Upper lobe of left lung (tissue), 4 donors: ENCODE measurements around the gene GGN.

Source experiments
- EP300 ChIP-seq, 4 donors: sonication (generic); formaldehyde crosslinking; IDR thresholded peaks; one replicate each; pipeline ENCODE4 v1.5.1; 2017; ENCODE audit warnings: antibody characterized with exemption in 4 of 4, control low read depth in 2 of 4
- POLR2A ChIP-seq, 4 donors: fragments of 450-650 bp; IDR thresholded peaks; one replicate each; pipeline ENCODE4 v1.5.1; 2016 to 2017; ENCODE audit warnings: antibody characterized with exemption in 4 of 4, mild to moderate bottlenecking in 2 of 4
- POLR2AphosphoS5 ChIP-seq, 2 donors: sonication (generic); formaldehyde crosslinking; IDR thresholded peaks; one replicate each; pipeline ENCODE4 v1.5.1; 2017; ENCODE audit warnings: antibody characterized with exemption in 2 of 2
- TF ChIP-seq, protein P1 (sequence below), 6 experiments: fragments of 450-650 bp in 4 of 6; fragments of 200-600 bp in 2 of 6; sonication (generic) in 2 of 6; IDR thresholded peaks; one replicate each; pipeline ENCODE4 v1.5.1; 2016 to 2019; ENCODE audit warnings: antibody characterized with exemption in 6 of 6

DNA sequence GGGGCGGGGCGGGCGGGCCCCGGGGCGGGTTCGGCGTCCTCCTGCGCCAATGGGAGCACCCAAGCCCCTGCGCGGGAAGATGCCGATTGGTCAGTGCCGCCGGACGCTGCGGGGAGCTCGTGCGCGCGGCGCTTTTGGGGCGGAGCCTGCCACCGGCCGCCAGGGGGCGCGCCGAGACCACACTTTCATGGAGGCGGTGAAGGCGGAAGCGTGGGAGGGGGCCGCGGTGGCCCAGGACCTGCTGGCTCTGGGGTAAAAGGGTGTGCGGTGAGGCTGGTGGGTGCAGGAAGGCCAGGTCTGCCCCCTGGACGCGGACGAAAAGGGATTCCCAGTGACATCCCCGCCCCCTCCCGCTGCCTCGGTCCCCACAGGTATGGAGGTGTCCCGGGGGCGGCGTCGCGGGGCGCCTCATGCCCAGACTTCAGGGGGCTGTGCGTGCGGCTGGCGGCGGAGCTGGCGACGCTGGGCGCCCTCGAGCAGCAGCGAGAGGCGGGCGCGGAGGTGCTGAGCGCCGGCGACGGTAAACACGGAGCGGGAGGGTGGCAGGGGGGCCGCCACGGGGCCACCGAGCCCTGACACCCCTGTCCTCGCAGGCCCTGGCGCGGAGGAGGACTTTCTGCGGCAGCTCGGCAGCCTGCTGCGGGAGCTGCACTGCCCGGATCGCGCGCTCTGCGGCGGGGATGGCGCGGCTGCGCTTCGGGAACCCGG, 15.3 kb upstream of the GGN start, which contains the start of gene FAM98C:
- TF ChIP-seq, protein P1, sequence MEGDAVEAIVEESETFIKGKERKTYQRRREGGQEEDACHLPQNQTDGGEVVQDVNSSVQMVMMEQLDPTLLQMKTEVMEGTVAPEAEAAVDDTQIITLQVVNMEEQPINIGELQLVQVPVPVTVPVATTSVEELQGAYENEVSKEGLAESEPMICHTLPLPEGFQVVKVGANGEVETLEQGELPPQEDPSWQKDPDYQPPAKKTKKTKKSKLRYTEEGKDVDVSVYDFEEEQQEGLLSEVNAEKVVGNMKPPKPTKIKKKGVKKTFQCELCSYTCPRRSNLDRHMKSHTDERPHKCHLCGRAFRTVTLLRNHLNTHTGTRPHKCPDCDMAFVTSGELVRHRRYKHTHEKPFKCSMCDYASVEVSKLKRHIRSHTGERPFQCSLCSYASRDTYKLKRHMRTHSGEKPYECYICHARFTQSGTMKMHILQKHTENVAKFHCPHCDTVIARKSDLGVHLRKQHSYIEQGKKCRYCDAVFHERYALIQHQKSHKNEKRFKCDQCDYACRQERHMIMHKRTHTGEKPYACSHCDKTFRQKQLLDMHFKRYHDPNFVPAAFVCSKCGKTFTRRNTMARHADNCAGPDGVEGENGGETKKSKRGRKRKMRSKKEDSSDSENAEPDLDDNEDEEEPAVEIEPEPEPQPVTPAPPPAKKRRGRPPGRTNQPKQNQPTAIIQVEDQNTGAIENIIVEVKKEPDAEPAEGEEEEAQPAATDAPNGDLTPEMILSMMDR (IDR thresholded peaks at IDR 0.05), result peak; percentile 95 to 100 (median 100)
- TF ChIP-seq POLR2A (IDR thresholded peaks at IDR 0.05) (peak in 1 of 4 donors; percentile 65), EP300 (IDR thresholded peaks at IDR 0.05) (no peak), POLR2AphosphoS5 (IDR thresholded peaks at IDR 0.05) (peak; percentile 33 to 53)
